Activated T-helper 1 cell treated with anti-CD3 and anti-CD28 coated beads, Interleukin-12 subunit alpha, Interleukin-12 subunit beta, Interleukin-2, Interleukin-4 antibody, amounts not matched to agents 30 ng/mL and 10 ng/mL and 1 ng/mL, durations not matched to agents 14 hours and 24 hours and 36 hours (primary cell): Measurements from ENCODE around the gene NDUFA13. TPM values are rescaled to one million over a fixed set of nuclear protein-coding genes. Genes with fewer than 3 reads are reported as not detected.
"Not testable (repeated sequence)": the region's sequence is repeated elsewhere in the genome, so short reads cannot be mapped to it uniquely, and the experiment has no call there.

Experiments used
- DNase-seq: peaks from one replicate; pipeline ENCODE4 v3.0.0; 2021; ENCODE audit warnings: low spot score
- H3K27ac Mint-ChIP-seq: one replicate; pipeline ENCODE4 v1.8.0; 2021; ENCODE audit warnings: mild to moderate bottlenecking, mixed read lengths
- H3K27me3 Mint-ChIP-seq: one replicate; pipeline ENCODE4 v1.8.0; 2022; ENCODE audit warnings: mild to moderate bottlenecking, moderate library complexity, mixed read lengths; ENCODE audit not compliant: insufficient read depth
- H3K36me3 Mint-ChIP-seq: one replicate; pipeline ENCODE4 v1.8.0; 2021; ENCODE audit warnings: low read depth, mixed read lengths
- H3K4me1 Mint-ChIP-seq: one replicate; pipeline ENCODE4 v1.8.0; 2021; ENCODE audit warnings: low read depth, mixed read lengths
- H3K4me3 Mint-ChIP-seq: one replicate; pipeline ENCODE4 v1.8.0; 2021; ENCODE audit warnings: mild to moderate bottlenecking, moderate library complexity, mixed read lengths
- H3K9me3 Mint-ChIP-seq: one replicate; pipeline ENCODE4 v1.8.0; 2021; ENCODE audit warnings: mixed read lengths
- intact Hi-C: fragments of 100-400 bp; cut with micrococcal nuclease; formaldehyde crosslinking; loops from one replicate; pipeline ENCODE4 v1.15.1; 2024
- total RNA-seq: library from RNA; stranded (reverse); gene quantifications from 2 replicates; pipeline ENCODE4 v1.2.3, GENCODE V29; 2022

The NDUFA13 gene
- 408 and 410 TPM in 2 replicates for total RNA-seq

DNA sequence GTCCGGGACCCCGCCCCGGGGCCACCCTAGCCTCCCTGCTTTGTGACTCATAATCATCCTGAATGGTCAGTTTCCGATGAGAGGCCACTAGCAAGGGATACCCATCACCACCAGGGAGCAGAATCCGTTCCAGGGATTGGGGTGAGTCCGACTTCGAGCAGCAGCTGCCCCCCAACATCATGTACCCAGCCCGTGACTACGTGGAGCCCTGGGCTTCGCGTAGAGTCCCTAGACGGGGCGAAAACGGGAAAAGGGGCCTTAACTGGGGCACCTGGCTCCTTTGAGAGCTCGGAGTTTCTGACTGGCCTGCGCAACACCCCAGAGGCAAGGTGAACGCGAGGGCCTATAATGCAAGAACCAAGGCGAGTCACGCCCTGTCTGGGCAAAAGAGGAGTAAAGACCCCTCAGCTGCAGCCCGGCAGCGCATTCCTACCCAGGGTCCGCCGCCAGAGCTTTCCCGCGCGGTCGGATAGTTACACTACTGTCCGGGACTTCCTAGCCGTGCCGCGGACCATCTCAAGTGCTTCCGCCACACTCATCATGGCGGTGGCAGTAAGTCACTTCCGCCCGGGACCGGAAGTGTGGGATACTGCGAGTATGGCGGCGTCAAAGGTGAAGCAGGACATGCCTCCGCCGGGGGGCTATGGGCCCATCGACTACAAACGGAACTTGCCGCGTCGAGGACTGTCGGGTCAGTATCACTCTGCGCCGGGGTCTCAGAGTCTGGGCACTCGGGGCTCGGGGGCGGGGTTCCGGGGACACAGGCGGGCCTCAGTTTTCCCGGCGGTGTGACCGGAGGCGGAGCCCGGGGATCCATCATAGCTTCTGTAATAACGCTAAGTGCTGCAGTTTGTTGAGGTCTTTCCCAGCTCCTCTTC lies at the start of gene NDUFA13:
Gene NDUFA13 (plus strand): TSS at position 584 of the 878 bp plus-strand sequence. CDS start 14 bp downstream, at position 598.
- Mint-ChIP-seq H3K4me3 (peak within 1 kb of the TSS; percentile 92), H3K36me3 (peaks cover 20% of the 10 kb centered on the region), H3K27ac (peak within 1 kb of the TSS; percentile 94), H3K9me3 (no peaks in the 10 kb centered on the region), H3K27me3 (no peaks in the 10 kb centered on the region), H3K4me1 (peaks cover 8% of the 10 kb centered on the region)
- intact Hi-C loops: loop anchor here (1.0 kb wide), 4 partner anchors 25 to 324 kb away; partner anchors contain the start of genes BORCS8, GATAD2A and RFXANK
- peak; percentile 93 for DNase-seq

DNA sequence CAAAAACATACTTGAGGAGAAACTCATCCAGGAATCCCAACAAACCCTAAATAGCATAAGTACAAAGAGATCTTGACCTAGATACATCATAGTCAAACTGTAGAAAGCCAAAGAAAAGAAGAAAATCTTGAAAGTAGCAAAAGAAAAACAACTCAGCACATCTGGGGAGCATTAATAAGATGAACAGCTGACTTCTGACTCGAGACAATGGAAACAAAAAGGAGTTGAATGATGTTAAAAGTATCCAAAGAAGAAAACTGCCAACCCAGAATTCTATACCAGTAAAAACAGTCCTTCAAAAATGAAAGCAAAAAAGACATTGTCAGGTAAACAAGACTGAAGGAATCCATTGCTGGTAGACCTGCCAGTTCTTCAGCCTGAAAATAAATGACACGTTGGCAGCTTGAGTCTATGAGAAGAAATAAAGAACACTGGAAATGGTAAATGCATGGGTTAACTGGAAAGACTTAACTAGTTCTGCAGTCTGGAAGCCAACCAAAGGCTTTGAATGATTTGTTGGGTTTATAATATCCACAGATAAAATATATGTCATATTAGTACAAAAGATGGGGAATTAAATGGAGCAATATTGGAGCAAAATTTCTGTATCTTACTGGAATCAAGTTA lies 47.5 kb upstream of the NDUFA13 start:
- H3K27ac Mint-ChIP-seq: peak overlapping the region; percentile 21
- H3K27me3 Mint-ChIP-seq: no peaks in the 10 kb centered on the region
- peaks cover 28% of the 10 kb centered on the region for H3K9me3 Mint-ChIP-seq
- intact Hi-C loops: no loop called here
- DNase-seq: no peak
- H3K36me3 Mint-ChIP-seq: peaks cover 55% of the 10 kb centered on the region
- no peak overlapping the region for H3K4me3 Mint-ChIP-seq
- peaks cover 43% of the 10 kb centered on the region for H3K4me1 Mint-ChIP-seq

DNA sequence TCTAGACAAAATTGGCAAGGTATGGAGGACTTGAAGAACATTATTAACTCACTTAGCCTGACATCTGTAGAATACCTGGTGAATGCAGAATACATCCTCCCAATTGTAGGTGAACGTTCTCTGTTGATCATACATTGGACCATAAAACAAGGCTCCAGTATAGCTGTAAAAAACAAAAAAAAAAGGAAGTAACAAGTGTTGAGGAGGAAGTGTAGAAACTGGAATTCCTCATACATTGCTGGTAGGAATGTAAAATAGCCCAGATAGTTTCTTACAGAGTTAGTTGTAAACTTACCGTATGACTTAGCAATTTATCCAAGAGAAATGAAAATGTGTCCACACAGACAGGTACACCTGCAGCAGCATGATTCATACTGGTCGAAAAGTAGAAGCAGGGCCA lies 45.4 kb upstream of the NDUFA13 start:
- Mint-ChIP-seq H3K36me3 (peaks cover 52% of the 10 kb centered on the region), H3K27ac (no peak overlapping the region), H3K4me1 (peaks cover 58% of the 10 kb centered on the region), H3K9me3 (peaks cover 28% of the 10 kb centered on the region), H3K27me3 (no peaks in the 10 kb centered on the region), H3K4me3 (no peak overlapping the region)
- DNase-seq: no peak
- intact Hi-C loops: no loop called here

DNA sequence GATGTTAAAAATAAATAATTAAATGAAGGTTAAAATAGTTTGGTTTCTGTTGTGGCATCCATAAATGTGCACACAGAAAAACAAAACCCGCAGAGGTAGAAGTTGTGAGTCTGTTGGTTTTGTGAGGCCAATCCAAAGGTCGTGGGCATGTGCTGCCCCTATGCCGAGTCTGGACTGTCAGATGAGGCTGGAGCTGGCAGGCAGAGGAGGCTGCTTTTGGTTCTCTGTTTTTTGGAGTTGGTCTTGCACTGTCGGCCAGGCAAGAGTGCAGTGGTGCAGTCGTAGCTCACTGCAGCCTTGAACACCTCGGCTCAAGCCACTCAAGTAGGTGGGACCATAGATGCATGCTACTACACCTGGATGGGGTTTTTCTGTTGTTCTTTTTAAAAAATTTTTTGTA lies 44.3 kb upstream of the NDUFA13 start:
- no peak for DNase-seq
- Mint-ChIP-seq H3K4me1 (peaks cover 61% of the 10 kb centered on the region), H3K4me3 (no peak overlapping the region), H3K27ac (peak overlapping the region; percentile 71), H3K9me3 (peaks cover 19% of the 10 kb centered on the region), H3K36me3 (peaks cover 46% of the 10 kb centered on the region), H3K27me3 (no peaks in the 10 kb centered on the region)
- intact Hi-C loops: no loop called here

DNA sequence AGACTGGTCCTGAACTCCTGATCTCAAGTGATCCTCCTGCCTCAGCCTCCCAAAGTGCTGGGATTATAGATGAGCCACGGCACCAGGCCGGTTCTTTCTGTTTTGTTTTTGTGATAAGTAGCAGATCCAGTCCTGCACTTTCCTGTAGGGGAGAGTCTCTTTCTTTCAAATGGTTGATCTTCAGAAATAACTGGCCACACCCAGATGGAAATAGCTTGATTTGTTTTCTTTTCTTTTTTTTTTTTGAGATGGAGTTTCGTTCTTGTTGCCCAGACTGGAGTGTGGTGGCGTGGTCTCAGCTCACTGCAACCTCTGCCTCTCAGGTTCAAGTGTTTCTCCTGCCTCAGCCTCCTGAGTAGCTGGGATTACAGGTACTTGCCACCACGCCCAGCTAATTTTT lies 43.9 kb upstream of the NDUFA13 start:
- peaks cover 17% of the 10 kb centered on the region for H3K9me3 Mint-ChIP-seq
- H3K27me3 Mint-ChIP-seq, H3K4me3 Mint-ChIP-seq, intact Hi-C loops, DNase-seq: not testable (repeated sequence)
- peaks cover 65% of the 10 kb centered on the region for H3K4me1 Mint-ChIP-seq
- peaks cover 42% of the 10 kb centered on the region for H3K36me3 Mint-ChIP-seq
- H3K27ac Mint-ChIP-seq: peak overlapping the region; percentile 71

DNA sequence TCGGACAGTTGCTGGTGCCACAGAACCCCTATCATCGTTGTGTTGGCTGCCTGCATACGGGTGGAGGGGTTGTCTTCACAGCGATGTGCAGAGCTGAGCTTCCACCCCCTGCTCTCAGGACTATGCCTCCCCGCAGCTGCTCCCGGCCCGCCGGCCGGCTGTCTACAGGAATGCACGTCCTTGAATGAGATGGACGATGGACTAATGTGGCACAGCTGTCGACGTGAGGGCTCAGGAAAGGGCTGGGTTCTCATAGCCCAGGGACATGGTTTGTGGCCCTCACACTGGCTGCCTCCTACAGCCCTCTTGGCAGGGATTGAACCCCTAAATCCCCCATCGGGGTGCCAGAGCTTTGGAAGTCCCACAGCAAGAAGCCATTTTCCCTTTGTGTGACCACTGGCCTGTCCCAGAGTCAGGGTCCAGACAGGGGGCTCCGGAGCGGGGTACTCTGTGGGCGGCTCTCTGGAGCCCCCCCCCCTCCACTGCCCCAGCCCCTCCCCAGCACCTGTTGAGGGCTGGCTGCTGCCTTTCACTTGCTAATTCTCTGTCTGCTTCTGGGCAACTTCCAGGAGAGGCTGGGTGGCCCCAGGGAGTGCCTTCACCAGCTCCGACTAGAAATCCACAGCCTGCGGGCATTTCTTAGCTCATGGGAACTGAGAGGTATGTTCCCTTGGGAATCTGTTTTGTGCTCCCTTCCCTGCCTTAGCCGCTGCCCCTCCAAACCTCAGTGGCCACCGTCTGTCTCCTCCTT lies 40.8 kb upstream of the NDUFA13 start:
- Mint-ChIP-seq H3K4me3 (peak overlapping the region; percentile 50), H3K27me3 (no peaks in the 10 kb centered on the region), H3K4me1 (peaks cover 80% of the 10 kb centered on the region), H3K27ac (peak overlapping the region; percentile 81), H3K9me3 (no peaks in the 10 kb centered on the region), H3K36me3 (peaks cover 28% of the 10 kb centered on the region)
- no peak for DNase-seq
- intact Hi-C loops: no loop called here

DNA sequence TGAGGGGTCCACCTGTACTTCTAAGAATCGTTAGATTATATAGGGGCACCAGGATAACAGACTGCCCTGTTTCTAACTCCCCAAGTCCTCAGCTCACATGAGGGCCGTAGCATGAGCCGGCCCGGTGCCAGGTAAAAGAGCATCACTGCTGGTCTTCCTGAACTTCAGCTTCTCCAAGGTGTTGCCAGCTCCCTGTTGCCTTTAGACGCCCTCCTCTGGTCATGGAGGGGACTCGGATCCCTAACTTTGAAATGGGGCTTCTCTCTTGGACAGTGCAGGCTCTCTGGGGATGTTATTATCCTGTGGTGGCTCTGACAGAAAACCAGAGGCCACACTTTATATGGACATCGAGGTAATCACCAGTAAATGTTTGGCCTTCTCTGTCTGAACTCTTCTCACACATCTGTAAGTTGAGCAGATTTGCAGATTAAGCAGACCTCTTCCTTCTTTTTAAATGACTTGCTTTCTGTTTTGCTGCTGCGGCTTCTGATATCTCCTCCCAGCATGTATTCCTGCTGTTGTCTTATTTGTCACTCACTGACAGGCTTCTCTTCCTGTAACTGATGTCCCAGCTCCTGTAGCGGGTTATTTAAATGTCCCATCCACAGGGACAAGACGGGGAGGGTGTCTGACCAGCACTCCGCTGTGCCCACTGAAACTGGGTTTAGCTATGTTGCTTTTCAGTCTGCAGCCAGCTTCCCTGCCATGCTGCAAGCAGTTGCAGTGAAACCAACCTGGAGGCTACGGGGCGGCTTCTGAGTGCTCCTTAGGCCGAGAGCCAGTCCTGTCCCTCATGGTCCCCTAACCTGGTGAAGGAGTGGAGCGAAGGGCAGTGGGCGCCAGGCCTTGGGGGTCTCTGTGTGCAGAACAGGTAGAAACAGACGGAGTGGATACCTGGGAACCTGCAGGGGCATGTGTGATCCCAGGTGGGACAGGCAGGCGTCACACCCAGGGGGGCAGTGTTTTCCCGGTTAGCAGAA lies 39.9 kb upstream of the NDUFA13 start:
- Mint-ChIP-seq H3K27me3 (no peaks in the 10 kb centered on the region), H3K9me3 (no peaks in the 10 kb centered on the region), H3K27ac (peak overlapping the region; percentile 81), H3K4me1 (peaks cover 80% of the 10 kb centered on the region), H3K36me3 (peaks cover 24% of the 10 kb centered on the region), H3K4me3 (peak overlapping the region; percentile 30)
- intact Hi-C loops: no loop called here
- DNase-seq: no peak

DNA sequence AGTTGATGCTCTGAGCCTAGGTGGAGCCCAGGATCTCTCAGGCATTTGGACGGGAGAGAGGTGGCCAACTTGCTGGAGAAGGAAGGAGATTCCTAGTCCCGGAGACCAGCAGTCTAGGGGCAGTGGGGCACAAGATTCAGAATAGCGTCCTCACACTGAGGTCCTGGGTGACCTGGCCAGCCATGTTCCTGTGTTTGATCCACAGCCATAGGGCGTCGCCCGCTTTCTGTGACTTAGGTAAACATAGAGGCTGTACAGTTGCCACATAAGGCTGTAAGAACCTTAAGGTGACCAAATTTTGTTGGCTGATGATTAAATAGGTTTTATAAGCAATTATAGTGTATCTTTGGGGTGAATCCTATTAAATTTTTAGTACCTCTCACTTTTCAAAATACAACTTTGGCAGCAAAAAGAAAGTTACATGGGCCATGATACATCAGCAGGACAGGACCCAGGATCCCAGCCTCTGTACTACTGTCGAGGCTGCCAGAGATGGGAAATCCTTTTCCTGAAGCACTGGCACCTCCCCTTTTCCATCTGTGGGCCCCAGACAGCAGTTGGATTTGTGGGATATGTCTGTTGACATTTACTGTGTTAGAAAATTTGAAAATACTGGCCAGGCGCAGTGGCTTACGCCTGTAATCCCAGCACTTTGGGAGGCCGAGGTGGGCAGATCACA lies 38.2 kb upstream of the NDUFA13 start:
- DNase-seq: no peak
- no peaks in the 10 kb centered on the region for H3K9me3 Mint-ChIP-seq
- H3K36me3 Mint-ChIP-seq: peaks cover 18% of the 10 kb centered on the region
- no peaks in the 10 kb centered on the region for H3K27me3 Mint-ChIP-seq
- H3K4me1 Mint-ChIP-seq: peaks cover 75% of the 10 kb centered on the region
- H3K4me3 Mint-ChIP-seq: no peak overlapping the region
- peak overlapping the region; percentile 69 for H3K27ac Mint-ChIP-seq
- intact Hi-C loops: no loop called here

DNA sequence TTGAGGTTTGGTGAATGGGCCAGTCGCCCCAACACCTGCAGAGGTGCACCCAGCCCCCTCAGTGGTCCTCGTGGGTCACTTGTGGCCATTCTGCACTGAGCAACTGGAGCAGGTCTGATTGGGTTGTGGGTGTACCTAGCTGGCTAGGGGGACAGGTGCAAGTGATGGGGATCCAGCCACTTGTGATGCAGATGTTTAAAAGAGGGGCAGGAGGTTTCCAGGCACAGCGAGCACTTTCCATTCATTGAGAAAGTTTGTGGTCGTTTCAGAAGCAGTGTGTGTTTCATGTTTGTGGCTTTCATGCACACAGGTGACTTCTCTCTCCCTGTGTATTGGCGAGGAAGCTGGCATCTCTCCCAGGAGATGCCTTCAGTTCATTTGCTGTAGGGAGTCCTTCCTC lies 35.3 kb upstream of the NDUFA13 start:
- Mint-ChIP-seq H3K4me1 (peaks cover 52% of the 10 kb centered on the region), H3K27ac (no peak overlapping the region), H3K9me3 (no peaks in the 10 kb centered on the region), H3K27me3 (no peaks in the 10 kb centered on the region), H3K36me3 (peaks cover 14% of the 10 kb centered on the region), H3K4me3 (no peak overlapping the region)
- no peak for DNase-seq
- intact Hi-C loops: no loop called here

DNA sequence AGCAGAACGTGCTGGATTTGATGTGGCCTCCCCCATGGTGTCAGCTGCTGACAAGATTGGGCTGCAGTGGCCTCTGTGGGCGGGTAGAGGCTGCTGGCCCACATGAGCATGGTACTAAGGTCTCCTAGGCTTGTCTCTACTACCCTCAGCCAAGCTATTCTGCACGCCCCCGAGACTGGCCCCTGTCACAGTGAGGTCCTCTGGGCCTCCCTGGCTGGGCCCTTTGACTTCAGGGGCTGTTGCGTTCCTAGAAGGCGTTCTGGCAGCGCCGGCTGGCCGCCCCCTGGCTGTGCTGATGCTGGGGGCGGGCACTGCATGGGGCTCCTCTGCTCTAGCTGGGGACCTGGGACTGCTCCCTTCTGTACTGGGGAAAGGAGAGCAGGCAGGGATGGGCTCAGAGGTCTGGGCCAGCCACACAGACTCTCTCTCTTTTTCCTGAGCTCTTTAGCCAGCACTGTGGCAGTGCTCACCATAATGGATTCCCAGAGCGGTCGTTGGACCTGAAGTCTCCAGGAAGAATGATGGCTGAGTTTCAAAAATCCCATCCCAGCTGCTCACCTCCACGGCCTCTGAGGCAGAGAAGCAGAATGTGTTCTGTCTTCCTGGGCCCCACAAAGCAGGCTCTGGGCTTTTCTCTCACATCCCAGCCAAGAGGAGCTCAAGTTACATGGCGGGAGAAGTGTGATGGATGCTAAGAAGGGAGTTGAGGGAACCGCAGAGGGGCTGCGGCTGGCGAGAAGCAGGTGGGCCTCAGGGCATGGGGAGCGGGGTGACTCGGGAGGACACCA lies 33.0 kb upstream of the NDUFA13 start:
- Mint-ChIP-seq H3K9me3 (no peaks in the 10 kb centered on the region), H3K4me3 (no peak overlapping the region), H3K27ac (peak overlapping the region; percentile 57), H3K36me3 (peaks cover 11% of the 10 kb centered on the region), H3K27me3 (no peaks in the 10 kb centered on the region), H3K4me1 (peaks cover 37% of the 10 kb centered on the region)
- no peak for DNase-seq
- intact Hi-C loops: no loop called here
